HepG2 (cell line): Measurements from ENCODE around the gene WWC2.

Experiments
- ARID4A ChIP-seq: sonication (generic); formaldehyde crosslinking; IDR thresholded peaks from 2 replicates; pipeline ENCODE4 v1.5.0; 2020; ENCODE audit warnings: mild to moderate bottlenecking, missing genetic modification reagents, borderline replicate concordance
- ATF2 ChIP-seq: sonication (generic); formaldehyde crosslinking; IDR thresholded peaks from 2 replicates; pipeline ENCODE4 v1.4.0; 2020; ENCODE audit warnings: missing genetic modification reagents
- CTCF ChIP-seq: sonication (generic); formaldehyde crosslinking; IDR thresholded peaks from 2 replicates; pipeline ENCODE4 v1.5.0; 2020; ENCODE audit warnings: mild to moderate bottlenecking, missing genetic modification reagents, moderate library complexity
- EZH2 ChIP-seq: conservative IDR thresholded peaks from 2 replicates; pipeline ENCODE4 v1.6.1; 2012; ENCODE audit warnings: mild to moderate bottlenecking, low read depth, low read length, moderate library complexity
- TGIF2 ChIP-seq: IDR thresholded peaks from 2 replicates; pipeline ENCODE4 v1.6.1; 2016; ENCODE audit warnings: control low read depth, missing compliant biosample characterization
- ZSCAN9 ChIP-seq: IDR thresholded peaks from 2 replicates; pipeline ENCODE4 v1.6.1; 2016; ENCODE audit warnings: borderline replicate concordance

- TF ChIP-seq ARID4A (CRISPR knock-in tag) (no peak), EZH2 (no peak), CTCF (CRISPR knock-in tag) (no peak), ATF2 (CRISPR knock-in tag) (no peak), TGIF2 (CRISPR knock-in tag) (no peak), ZSCAN9 (CRISPR knock-in tag) (no peak)
These were observed 249.1 kb downstream of the WWC2 start for GRCh38 chr4:183348136-183348535.
